ENCODE measurements around the gene GIT1. TPM values are rescaled to one million over a fixed set of nuclear protein-coding genes. Genes with fewer than 3 reads are reported as not detected.
A peak's percentile ranks its signal among the peaks of the same experiment; 100 is the strongest.

Gene GIT1
- total RNA-seq, 4 donors from 2014 or later, result 28.7 to 50.4 (median 39.9) TPM

DNA sequence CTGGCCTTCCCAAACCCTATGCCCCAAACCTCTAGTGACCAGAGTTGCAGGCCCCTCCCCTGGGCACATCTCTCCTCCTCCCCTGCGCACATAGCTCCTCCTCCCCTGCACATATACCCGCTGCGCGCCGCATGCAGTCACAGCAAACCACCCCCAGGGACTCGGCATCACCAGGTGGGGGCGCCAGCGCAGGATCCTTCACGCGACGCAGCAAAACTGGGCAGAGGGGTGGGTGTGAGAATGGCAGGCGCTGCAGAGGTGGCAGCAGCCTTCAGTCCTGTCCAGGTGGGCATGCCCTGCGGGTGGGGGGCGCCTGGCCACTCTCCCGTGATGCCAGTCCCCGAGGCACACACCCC, 27.7 kb upstream of the GIT1 start:
- no peak for DNase-seq (ENCODE audit: extremely low spot score)
- peaks cover 95 to 97% (median 96%) of the 10 kb centered on the region in 4 donors for H3K4me1 ChIP-seq
- H3K36me3 ChIP-seq, result no peaks in the 10 kb centered on the region
- H3K9me3 ChIP-seq, result no peaks in the 10 kb centered on the region
- TF ChIP-seq EP300 (IDR thresholded peaks at IDR 0.05) (no peak), POLR2AphosphoS5 (IDR thresholded peaks at IDR 0.05) (peak; percentile 38 to 39), POLR2A (IDR thresholded peaks at IDR 0.05; ENCODE audit: low read depth) (no peak)
- TF ChIP-seq, protein P1, sequence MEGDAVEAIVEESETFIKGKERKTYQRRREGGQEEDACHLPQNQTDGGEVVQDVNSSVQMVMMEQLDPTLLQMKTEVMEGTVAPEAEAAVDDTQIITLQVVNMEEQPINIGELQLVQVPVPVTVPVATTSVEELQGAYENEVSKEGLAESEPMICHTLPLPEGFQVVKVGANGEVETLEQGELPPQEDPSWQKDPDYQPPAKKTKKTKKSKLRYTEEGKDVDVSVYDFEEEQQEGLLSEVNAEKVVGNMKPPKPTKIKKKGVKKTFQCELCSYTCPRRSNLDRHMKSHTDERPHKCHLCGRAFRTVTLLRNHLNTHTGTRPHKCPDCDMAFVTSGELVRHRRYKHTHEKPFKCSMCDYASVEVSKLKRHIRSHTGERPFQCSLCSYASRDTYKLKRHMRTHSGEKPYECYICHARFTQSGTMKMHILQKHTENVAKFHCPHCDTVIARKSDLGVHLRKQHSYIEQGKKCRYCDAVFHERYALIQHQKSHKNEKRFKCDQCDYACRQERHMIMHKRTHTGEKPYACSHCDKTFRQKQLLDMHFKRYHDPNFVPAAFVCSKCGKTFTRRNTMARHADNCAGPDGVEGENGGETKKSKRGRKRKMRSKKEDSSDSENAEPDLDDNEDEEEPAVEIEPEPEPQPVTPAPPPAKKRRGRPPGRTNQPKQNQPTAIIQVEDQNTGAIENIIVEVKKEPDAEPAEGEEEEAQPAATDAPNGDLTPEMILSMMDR (IDR thresholded peaks at IDR 0.05), result peak; percentile 36 to 56 (median 40)
- H3K27me3 ChIP-seq, result peaks cover 0 to 6% (median 0%) of the 10 kb centered on the region in 4 donors
- 17% methylated on average over 11 of the region's 16 CpGs for WGBS
- peak overlapping the region; percentile 38 to 55 (median 47) for H3K4me3 ChIP-seq
- intact Hi-C loops (cut with DNase I), result loop anchor here (5.0 to 10.0 kb wide), 2 partner anchors 35 to 158 kb away; no protein-coding TSS in a partner anchor
- peak overlapping the region in 1 of 4 donors; percentile 56 for H3K27ac ChIP-seq (replicated peaks in 1 of 4)

DNA sequence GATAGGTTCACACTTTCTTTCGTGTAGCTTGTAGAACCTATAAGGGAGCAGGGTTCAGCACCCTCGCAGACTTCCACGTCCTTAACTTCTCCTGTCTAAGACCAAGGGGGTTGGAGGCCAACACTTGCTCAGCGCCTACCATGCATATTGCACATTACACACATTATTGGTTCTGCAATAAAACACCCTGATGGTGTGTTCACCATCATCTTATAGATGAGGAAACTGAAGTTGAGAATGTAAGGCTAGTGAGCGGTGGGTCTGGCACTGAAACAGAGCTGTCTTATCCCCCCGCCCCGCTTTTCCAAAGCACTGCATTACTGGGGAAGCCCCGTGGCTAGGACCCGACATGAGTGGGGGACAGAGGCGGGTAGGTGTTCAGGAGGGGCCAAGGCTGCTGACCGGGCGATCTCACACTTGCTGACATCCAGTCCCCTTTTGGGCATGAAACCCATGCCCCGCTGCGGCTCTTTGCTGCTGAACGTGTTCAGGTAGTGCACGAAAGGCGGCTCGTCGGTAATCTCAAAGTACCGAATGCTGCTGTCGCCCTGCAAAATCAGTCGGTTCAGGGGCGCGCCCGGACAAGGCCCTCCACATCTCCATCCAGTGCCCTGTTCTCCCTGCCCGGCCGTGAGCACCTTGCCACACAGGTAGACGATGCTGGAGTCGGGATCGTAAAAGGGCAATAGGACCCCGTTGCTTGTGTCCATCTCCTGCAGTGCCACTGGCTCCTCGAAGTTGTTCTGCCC, 27.0 kb upstream of the GIT1 start:
- peak overlapping the region; percentile 48 to 55 (median 50) for H3K4me3 ChIP-seq
- no peaks in the 10 kb centered on the region for H3K9me3 ChIP-seq
- H3K27me3 ChIP-seq, result peaks cover 0 to 6% (median 0%) of the 10 kb centered on the region in 4 donors
- intact Hi-C loops (cut with DNase I), result loop anchor here (5.0 to 10.0 kb wide), 2 partner anchors 34 to 158 kb away; no protein-coding TSS in a partner anchor
- no peak for DNase-seq (ENCODE audit: extremely low spot score)
- TF ChIP-seq POLR2A (IDR thresholded peaks at IDR 0.05; ENCODE audit: low read depth) (no peak), POLR2AphosphoS5 (IDR thresholded peaks at IDR 0.05) (no peak), EP300 (IDR thresholded peaks at IDR 0.05) (no peak)
- TF ChIP-seq, protein P1 (IDR thresholded peaks at IDR 0.05), result no peak
- peaks cover 89 to 90% (median 89%) of the 10 kb centered on the region in 4 donors for H3K4me1 ChIP-seq
- no peaks in the 10 kb centered on the region for H3K36me3 ChIP-seq
- 54% methylated on average over 19 of the region's 32 CpGs for WGBS
- peak overlapping the region in 3 of 4 donors; percentile 62 to 72 (median 69) for H3K27ac ChIP-seq (replicated peaks in 1 of 4)

DNA sequence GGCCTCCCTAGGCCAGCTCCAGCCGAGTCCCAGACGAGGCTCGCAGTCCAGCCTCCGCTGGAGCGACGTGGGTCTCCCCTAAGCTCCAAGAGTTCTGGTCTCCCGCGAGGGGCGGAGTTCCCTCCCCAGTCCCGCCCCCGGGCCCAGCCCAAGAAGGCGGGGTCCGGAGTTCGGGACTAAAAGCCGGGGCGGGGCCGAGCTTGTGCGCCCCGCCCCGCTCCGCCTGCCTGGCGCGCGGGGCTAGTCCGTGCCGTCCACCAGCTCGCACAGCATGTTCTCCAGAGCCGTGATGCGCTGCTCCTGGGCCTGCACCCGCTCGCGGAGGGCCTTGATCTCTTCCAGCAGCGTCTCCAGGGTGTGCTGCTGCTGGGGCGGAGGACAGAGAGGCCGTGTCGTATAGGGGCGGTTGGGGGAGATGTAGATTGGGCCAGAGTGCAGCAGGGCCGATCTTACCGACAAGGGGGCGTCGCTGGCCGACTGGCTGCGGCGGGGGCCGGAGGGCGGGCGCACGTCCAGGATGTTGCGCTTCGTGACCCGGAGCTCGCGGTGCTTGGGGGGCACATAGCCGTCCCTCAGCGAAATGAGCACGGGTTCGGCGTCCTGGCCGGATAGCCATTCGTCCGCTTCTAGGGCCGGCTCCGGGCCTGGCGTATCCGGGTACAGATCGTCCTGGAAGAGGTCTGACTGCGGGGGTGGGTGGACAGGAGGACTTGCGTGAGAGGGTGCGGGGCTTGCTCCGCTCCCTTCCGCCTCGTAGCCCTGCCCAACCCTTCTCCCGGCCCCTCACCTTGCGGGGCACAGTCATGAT, 26.2 kb upstream of the GIT1 start:
- intact Hi-C loops (cut with DNase I), result loop anchor here (5.0 to 10.0 kb wide), 2 partner anchors 33 to 159 kb away; no protein-coding TSS in a partner anchor
- no peaks in the 10 kb centered on the region for H3K9me3 ChIP-seq
- H3K4me3 ChIP-seq, result peak overlapping the region; percentile 48 to 55 (median 50)
- 17% methylated on average over 15 of the region's 74 CpGs for WGBS
- peak; percentile 96 for DNase-seq (ENCODE audit: extremely low spot score)
- peaks cover 0 to 6% (median 0%) of the 10 kb centered on the region in 4 donors for H3K27me3 ChIP-seq
- peak overlapping the region; percentile 32 to 72 (median 66) for H3K27ac ChIP-seq (replicated peaks in 1 of 4)
- peak; percentile 79 to 86 for TF ChIP-seq POLR2AphosphoS5 (IDR thresholded peaks at IDR 0.05)
- TF ChIP-seq, protein P1 (IDR thresholded peaks at IDR 0.05), result no peak
- peaks cover 81 to 83% (median 81%) of the 10 kb centered on the region in 4 donors for H3K4me1 ChIP-seq
- H3K36me3 ChIP-seq, result no peaks in the 10 kb centered on the region

DNA sequence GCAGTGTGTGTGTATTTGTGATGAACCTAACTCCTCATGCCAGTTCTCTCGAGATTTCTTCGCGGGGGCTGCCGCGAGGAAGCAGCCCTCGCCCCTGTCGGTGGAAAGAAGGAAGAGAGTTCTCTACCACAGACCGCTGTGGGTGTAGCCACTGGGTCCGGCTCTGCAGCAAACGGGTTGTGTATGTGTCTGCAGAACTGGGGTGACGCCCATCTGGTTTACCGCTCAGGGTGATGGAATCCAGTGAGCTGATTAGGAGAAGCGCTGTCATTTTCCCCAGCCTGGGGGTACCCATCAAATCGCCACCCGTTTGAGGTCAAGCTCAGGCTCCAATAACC, 25.6 kb upstream of the GIT1 start:
- TF ChIP-seq, protein P1 (IDR thresholded peaks at IDR 0.05), result no peak
- TF ChIP-seq POLR2AphosphoS5 (IDR thresholded peaks at IDR 0.05) (no peak), POLR2A (IDR thresholded peaks at IDR 0.05; ENCODE audit: low read depth) (no peak), EP300 (IDR thresholded peaks at IDR 0.05) (no peak)
- intact Hi-C loops (cut with DNase I), result loop anchor here (5.0 to 10.0 kb wide), 2 partner anchors 33 to 160 kb away; no protein-coding TSS in a partner anchor
- DNase-seq (ENCODE audit: extremely low spot score), result no peak
- H3K36me3 ChIP-seq, result no peaks in the 10 kb centered on the region
- WGBS, result 35% methylated on average over 15 of the region's 15 CpGs
- H3K4me3 ChIP-seq, result peak overlapping the region; percentile 48 to 55 (median 50)
- H3K4me1 ChIP-seq, result peaks cover 74 to 76% (median 75%) of the 10 kb centered on the region in 4 donors
- peak overlapping the region; percentile 32 to 72 (median 66) for H3K27ac ChIP-seq (replicated peaks in 1 of 4)
- no peaks in the 10 kb centered on the region for H3K9me3 ChIP-seq
- peaks cover 0 to 6% (median 0%) of the 10 kb centered on the region in 4 donors for H3K27me3 ChIP-seq

All from esophagus muscularis mucosa (tissue), 4 donors.